Suprapubic skin (tissue), 4 donors: Measurements from ENCODE around the gene ATP6V0A4.

Source experiments
- EP300 ChIP-seq: sonication (generic); formaldehyde crosslinking; IDR thresholded peaks from one replicate; pipeline ENCODE4 v1.6.1; 2017; ENCODE audit warnings: antibody characterized with exemption
- POLR2AphosphoS5 ChIP-seq, 3 donors: sonication (generic); formaldehyde crosslinking; IDR thresholded peaks; one replicate each; pipeline ENCODE4 v1.6.1; 2017; ENCODE audit warnings: antibody characterized with exemption in 3 of 3
- TF ChIP-seq, protein P1 (sequence below), 2 donors: fragments of 200-600 bp in 1 of 2; fragments of 450-650 bp in 1 of 2; sonication (generic) in 1 of 2; IDR thresholded peaks; one replicate each; pipeline ENCODE4 v1.5.1; 2016 to 2019; ENCODE audit warnings: antibody characterized with exemption in 2 of 2, mild to moderate bottlenecking in 1 of 2, moderate library complexity in 1 of 2

DNA sequence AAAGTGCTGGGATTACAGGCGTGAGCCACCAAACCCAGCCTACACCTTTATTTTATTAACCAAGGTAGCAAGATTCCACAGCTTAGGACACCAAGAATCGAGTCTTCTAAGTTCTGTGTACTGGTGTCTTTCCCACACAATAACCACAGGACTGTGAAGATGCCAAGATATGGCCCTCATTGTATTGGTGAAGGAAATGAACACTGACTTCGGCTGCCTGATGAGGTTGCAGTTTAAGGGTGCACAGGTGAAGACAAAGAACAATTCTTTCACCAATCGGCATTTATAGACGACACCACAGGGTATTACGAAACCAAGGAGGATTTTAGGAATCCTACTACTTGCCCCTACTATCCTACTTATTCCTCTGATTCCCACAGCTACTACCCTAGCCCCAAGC lies 49.3 kb downstream of the ATP6V0A4 start:
- TF ChIP-seq, protein P1, sequence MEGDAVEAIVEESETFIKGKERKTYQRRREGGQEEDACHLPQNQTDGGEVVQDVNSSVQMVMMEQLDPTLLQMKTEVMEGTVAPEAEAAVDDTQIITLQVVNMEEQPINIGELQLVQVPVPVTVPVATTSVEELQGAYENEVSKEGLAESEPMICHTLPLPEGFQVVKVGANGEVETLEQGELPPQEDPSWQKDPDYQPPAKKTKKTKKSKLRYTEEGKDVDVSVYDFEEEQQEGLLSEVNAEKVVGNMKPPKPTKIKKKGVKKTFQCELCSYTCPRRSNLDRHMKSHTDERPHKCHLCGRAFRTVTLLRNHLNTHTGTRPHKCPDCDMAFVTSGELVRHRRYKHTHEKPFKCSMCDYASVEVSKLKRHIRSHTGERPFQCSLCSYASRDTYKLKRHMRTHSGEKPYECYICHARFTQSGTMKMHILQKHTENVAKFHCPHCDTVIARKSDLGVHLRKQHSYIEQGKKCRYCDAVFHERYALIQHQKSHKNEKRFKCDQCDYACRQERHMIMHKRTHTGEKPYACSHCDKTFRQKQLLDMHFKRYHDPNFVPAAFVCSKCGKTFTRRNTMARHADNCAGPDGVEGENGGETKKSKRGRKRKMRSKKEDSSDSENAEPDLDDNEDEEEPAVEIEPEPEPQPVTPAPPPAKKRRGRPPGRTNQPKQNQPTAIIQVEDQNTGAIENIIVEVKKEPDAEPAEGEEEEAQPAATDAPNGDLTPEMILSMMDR (IDR thresholded peaks at IDR 0.05): no peak
- TF ChIP-seq POLR2AphosphoS5 (IDR thresholded peaks at IDR 0.05) (no peak), EP300 (no peak)
